ENCODE results near the gene CCDC7. TPM values are rescaled to one million over a fixed set of nuclear protein-coding genes. Genes with fewer than 3 reads are reported as not detected.
"Not testable (repeated sequence)": the region's sequence is repeated elsewhere in the genome, so short reads cannot be mapped to it uniquely, and the experiment has no call there.

CCDC7 gene
- total RNA-seq, 1 donor from 2014 or later: 236 TPM

DNA sequence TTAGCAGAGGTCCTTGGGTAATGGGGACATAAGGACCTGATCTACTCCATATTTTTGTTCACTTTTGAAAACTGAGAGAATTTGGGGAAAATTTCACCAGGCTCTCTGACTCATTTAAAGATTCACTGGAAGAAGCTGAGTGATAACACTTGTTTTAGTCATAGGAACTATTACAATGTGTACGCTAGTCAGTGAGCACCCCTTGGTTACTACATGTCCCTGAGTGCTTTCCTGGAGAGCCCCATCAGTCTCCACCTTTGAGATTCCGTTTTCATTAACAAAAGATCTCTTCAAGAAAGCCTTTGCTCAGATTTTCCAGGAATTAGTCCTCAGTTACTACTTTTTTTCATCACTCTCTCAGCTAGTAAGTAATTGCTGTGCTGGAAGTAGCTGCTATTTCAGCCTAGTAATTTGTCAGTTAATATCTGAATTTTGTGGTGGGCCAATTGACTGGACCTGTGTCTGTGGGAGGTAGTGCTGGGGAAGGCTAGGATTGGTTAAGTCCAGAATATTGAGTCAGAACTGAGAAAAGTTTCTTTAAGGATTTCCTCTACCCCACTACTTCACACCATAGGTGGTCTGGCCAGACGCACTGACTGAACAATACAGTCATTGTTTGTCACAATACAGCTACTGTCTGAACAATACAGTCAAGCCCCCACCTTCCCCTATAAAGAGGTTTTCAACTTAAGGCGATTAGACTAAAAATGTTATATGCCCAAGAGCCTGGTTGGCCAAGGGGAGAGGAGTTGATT, 235.0 kb downstream of the CCDC7 start:
- FAIRE-seq (no peak), DNase-seq (ENCODE audit: low spot score in 2 of 2) (no peak)

- DNase-seq (ENCODE audit: low spot score in 2 of 2): no peak
These were observed 238.4 kb downstream of the CCDC7 start for GRCh38 chr10:32684291-32684690.

DNA sequence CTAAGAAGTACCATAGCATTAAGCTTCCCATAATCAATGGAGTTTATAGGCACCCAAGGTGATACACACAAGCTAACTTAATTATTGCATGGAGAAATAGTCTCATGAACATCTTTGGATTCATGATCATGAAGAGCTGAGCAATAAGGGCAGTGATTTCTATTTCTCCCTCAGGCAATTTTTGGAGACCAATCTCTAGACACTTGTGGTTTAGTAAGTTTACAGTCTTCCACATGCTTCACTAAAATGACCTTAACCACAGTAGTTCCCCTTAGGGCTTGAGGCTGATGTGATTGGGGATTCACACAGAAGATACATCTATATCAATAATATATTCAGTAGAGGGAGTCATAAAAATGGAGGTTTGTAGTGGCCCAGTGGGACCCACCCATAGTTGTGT, 241.2 kb downstream of the CCDC7 start:
- DNase-seq (ENCODE audit: low spot score in 2 of 2): no peak
- FAIRE-seq: no peak

More at GRCh38 chr10:32684291-32684690, 238.4 kb downstream of the CCDC7 start:
- FAIRE-seq: no peak

DNA sequence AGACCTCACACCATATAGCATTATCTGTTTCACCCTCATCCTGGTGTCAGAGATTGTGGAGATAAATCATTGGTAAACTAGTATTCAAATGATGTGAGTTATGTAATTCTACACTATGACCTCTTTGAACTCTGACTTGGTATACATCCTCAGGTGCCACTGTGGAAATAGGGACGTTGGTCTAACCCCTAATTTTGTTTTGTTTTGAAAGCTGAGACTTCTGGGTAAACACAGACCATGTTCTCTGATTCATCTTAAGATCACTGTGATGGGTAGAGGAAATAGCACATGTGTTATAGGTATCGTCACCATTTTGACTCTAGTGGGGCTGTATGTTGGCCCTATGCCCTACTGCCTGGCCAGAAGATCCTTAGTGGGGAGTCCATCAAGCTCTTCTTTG, 241.6 kb downstream of the CCDC7 start:
- DNase-seq (ENCODE audit: low spot score in 2 of 2) (no peak), FAIRE-seq (no peak)

GRCh38 chr10:32692174-32692573, 246.2 kb downstream of the CCDC7 start:
- DNase-seq (ENCODE audit: low spot score in 2 of 2): no peak

GRCh38 chr10:32693441-32693979, 247.6 kb downstream of the CCDC7 start:
- FAIRE-seq (no peak), DNase-seq (ENCODE audit: low spot score in 2 of 2) (no peak)

More at GRCh38 chr10:32692174-32692573, 246.2 kb downstream of the CCDC7 start:
- no peak for FAIRE-seq

DNA sequence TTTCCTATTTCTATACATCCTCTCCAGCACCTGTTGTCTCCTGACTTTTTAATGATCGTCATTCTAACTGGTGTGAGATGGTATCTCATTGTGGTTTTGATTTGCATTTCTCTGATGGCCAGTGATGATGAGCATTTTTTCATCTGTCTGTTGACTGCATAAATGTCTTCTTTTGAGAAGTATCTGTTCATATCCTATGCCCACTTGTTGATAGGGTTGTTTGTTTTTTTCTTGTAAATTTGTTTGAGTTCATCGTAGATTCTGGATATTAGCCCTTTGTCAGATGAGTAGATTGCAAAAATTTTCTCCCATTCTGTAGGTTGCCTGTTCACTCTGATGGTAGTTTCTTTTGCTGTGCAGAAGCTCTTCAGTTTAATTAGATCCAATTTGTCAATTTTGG, 253.7 kb downstream of the CCDC7 start:
- not testable (repeated sequence) for FAIRE-seq

DNA sequence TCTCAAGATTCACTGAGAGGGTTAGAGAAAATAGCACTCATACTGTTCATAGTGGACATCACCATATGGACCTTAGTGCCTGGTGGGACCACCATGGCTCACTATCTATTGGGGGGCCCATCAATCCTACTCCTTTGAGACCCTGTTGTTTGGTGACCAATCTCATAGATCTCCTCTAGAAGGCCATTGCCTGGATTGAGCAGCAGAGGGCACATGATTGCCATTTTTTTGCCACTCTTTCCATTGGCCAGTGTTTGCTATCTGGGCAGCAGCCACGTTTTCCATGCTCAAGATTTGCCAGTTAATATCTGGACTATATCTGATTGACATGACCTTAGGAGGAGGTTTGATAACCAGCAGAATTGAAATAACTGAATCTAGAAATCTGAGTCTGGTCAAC, 267.6 kb downstream of the CCDC7 start:
- DNase-seq (ENCODE audit: low spot score in 2 of 2) (no peak), FAIRE-seq (no peak)

More for the DNA sequence above, 253.7 kb downstream of the CCDC7 start:
- DNase-seq (ENCODE audit: low spot score in 2 of 2): not testable (repeated sequence)

DNA sequence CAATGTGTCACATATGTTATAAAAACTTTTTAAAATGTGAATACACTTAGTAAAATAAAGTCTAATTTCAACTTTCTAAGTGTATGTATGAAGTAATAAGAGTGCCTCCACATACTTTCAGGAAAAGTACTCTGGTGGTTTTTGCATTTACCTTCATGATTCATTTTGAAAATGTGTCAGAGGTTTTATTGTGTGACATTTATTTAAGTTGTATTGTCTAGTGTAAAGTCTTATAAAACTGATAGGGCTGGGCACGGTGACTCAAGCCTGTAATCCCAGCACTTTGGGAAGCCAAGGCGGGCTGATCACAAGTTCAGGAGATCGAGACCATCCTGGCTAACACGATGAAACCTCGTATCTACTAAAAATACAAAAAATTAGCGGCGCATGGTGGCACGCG, 285.6 kb downstream of the CCDC7 start:
- FAIRE-seq: no peak
- no peak for DNase-seq (ENCODE audit: low spot score in 2 of 2)

DNA sequence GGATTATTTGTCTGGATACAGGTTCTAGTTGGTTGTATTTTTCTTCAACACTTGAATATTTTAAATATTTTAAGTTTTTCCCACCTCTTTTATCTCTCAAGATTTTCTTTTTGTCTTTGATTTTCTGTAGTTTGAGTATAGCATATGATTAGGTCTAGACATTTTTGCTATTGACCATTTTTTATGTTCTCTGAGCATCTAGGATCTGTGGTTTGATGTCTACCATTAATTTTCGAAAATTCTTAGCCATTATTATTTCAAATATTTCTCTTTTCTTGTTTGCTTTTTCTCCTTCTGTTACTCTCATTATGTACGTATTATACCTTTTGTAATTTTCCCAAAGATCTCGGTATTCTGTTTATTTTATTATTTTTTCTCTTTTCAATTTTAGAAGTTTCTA, 293.0 kb downstream of the CCDC7 start:
- DNase-seq (ENCODE audit: low spot score in 2 of 2): no peak
- no peak for FAIRE-seq

DNA sequence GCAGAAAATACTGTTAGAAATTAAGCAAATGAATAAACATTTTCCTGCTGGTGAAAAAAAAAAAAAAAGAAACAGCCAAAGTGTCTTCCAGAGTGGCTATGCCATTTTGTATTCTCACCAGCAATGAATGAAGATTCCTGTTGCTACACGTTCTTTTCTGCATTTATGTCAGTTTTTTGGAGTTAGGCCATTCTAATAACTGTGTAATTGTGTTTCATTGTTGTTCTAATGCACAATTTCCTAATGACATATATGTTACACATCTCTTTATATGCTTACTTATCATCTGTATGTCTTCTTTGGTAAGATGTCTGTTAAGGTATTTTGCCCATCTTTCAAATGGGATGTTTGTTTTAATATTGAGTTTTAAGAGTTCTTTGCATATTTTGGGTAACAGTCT, 298.4 kb downstream of the CCDC7 start:
- FAIRE-seq: no peak
- DNase-seq (ENCODE audit: low spot score in 2 of 2): no peak

- FAIRE-seq (no peak), DNase-seq (ENCODE audit: low spot score in 2 of 2) (no peak)
These were observed 300.9 kb downstream of the CCDC7 start for GRCh38 chr10:32746869-32747268.

- FAIRE-seq (no peak), DNase-seq (ENCODE audit: low spot score in 2 of 2) (no peak)
These were observed 305.6 kb downstream of the CCDC7 start for GRCh38 chr10:32751582-32751981.

- DNase-seq (ENCODE audit: low spot score in 2 of 2); FAIRE-seq: not testable (repeated sequence)
These were observed 309.0 kb downstream of the CCDC7 start for GRCh38 chr10:32754900-32755299.

GRCh38 chr10:32771217-32771616, 325.3 kb downstream of the CCDC7 start:
- DNase-seq (ENCODE audit: low spot score in 2 of 2) (no peak), FAIRE-seq (no peak)

DNA sequence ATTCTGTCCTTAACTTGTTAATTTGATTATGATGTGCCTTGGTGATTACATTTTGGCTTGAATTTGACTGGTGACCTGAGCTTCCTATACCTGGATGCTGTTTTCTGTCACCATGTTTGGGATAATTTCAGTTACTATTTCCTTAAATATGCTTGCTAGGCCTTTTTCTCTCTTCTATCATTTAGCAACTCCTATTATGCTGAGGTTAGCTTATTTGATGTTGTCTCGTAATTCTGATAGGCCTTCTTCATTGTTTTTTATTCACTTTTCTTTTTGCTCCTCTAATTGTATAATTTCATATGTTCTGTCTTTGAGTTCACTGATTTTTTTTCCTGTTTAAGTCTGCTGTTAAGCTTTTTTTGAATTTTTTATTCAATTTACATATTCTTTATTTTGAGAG, 327.2 kb downstream of the CCDC7 start:
- FAIRE-seq (no peak), DNase-seq (ENCODE audit: low spot score in 2 of 2) (no peak)

GRCh38 chr10:32786968-32787367, 341.0 kb downstream of the CCDC7 start:
- DNase-seq (ENCODE audit: low spot score in 2 of 2) (no peak), FAIRE-seq (no peak)

DNA sequence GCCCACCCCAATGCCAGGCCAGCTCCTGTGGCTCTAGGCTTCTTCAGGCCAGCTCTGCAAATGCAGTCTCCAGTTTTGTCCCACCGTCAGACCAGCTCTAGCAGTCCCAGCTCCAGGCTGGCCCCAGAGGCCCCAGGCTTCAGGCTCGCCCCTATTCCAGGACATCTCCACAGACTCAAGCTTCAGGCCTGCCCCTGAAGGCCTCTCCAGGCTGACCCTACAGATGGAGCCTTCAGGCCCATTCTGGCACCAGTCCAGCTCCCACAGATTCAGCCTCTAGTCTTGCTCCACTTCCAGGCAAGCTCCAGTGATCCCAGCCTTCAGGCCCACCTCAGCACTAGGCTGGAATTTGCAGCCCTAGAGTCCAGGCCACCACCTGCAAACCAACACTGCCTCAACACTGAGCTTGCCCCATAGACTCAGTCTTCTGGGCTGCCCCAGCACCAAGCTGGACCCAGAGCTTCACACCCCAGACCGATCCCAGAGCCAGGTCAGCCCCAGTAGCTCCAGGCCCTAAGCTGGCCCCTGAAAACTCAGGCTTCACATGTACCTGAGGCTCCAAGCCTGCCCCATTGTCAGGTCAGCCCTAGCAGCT, 341.8 kb downstream of the CCDC7 start:
- DNase-seq (ENCODE audit: low spot score in 2 of 2) (no peak), FAIRE-seq (no peak)

- no peak for FAIRE-seq
- DNase-seq (ENCODE audit: low spot score in 2 of 2): no peak
These were observed 342.4 kb downstream of the CCDC7 start for GRCh38 chr10:32788359-32788758.

GRCh38 chr10:32790483-32790882, 344.5 kb downstream of the CCDC7 start:
- FAIRE-seq: no peak
- DNase-seq (ENCODE audit: low spot score in 2 of 2): no peak

GRCh38 chr10:32793033-32793432, 347.1 kb downstream of the CCDC7 start:
- DNase-seq (ENCODE audit: low spot score in 2 of 2) (no peak), FAIRE-seq (no peak)
